MCF 10A (cell line): ENCODE results near the gene DLG2. TPM values are rescaled to one million over a fixed set of nuclear protein-coding genes. Genes with fewer than 3 reads are reported as not detected.
"Not testable (repeated sequence)": the region's sequence is repeated elsewhere in the genome, so short reads cannot be mapped to it uniquely, and the experiment has no call there.

Experiments
- BruUV-seq: library from RNA; stranded (reverse); fragments of 400-500 nt; replicated peaks from 2 replicates; lab custom pipeline; 2021; lab: Mats Ljungman, UMichigan
- CTCF ChIA-PET: fragments of 300-600 bp; sonication (Branson Sonifier 250); formaldehyde crosslinking; extraction: SDS; loops from one replicate; lab custom pipeline; 2021; ENCODE audit warnings: antibody characterized with exemption, inconsistent platforms; lab: Yijun Ruan, JAX
- POLR2A ChIA-PET: fragments of 300-600, 350-650 bp; sonication (Branson Sonifier 250); formaldehyde crosslinking; extraction: SDS; loops from one replicate; lab custom pipeline; 2020; ENCODE audit warnings: antibody characterized with exemption, inconsistent platforms; lab: Yijun Ruan, JAX
- DNase-seq: peaks from one replicate; pipeline ENCODE4 v3.0.0-alpha.2; 2018; ENCODE audit not compliant: unreplicated experiment
- H3K27ac Mint-ChIP-seq: one replicate; pipeline ENCODE4 v1.8.0; 2022; ENCODE audit warnings: mild to moderate bottlenecking, low read depth, mixed read lengths; ENCODE audit not compliant: unreplicated experiment
- H3K27me3 Mint-ChIP-seq: one replicate; pipeline ENCODE4 v1.8.0; 2022; ENCODE audit warnings: mixed read lengths; ENCODE audit not compliant: insufficient read depth, unreplicated experiment
- H3K36me3 Mint-ChIP-seq: one replicate; pipeline ENCODE4 v1.8.0; 2022; ENCODE audit warnings: mild to moderate bottlenecking, moderate library complexity, mixed read lengths; ENCODE audit not compliant: insufficient read depth, unreplicated experiment
- H3K4me1 Mint-ChIP-seq: one replicate; pipeline ENCODE4 v1.8.0; 2022; ENCODE audit warnings: mixed read lengths; ENCODE audit not compliant: insufficient read depth, unreplicated experiment
- H3K4me3 Mint-ChIP-seq: one replicate; pipeline ENCODE4 v1.8.0; 2022; ENCODE audit warnings: mild to moderate bottlenecking, moderate library complexity, mixed read lengths; ENCODE audit not compliant: unreplicated experiment
- H3K9me3 Mint-ChIP-seq: one replicate; pipeline ENCODE4 v1.8.0; 2022; ENCODE audit warnings: mixed read lengths; ENCODE audit not compliant: unreplicated experiment
- intact Hi-C: fragments of 100-400 bp; cut with micrococcal nuclease; formaldehyde crosslinking; loops from 2 replicates; pipeline ENCODE4 v1.14.1; 2022
- total RNA-seq: library from RNA; stranded (reverse); gene quantifications from 2 replicates; pipeline ENCODE4 v1.2.3, GENCODE V29; 2022
- TF ChIP-seq, protein P1 (sequence below): fragments of 200-600 bp; IDR thresholded peaks from one replicate; pipeline ENCODE4 v1.8.0; 2022; ENCODE audit warnings: antibody characterized with exemption, mild to moderate bottlenecking; ENCODE audit not compliant: unreplicated experiment

The DLG2 gene
- total RNA-seq, 1 experiment from 2014 or later: 0.26 TPM

DNA sequence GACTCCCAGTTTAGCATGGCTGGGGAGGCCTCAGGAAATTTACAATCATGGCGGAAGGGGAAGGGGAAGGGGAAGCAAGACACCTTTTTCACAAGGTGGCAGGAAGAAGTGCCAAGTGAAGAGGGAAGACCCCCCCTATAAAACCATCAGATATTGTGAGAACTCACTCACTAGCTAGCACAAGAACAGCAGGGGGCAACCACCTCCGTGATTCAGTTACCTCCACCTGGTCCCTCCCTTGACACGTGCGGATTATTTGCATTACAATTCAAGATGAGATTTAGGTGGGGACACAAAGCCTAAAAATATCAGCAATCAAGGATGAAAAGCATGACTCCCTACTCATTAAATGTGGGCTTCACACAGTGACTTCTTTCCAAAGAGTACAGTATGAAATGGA, 2186.0 kb downstream of the DLG2 start:
- ChIA-PET CTCF (no interaction called here), POLR2A (interaction anchor here (0.6 kb wide), 1 partner anchor 246 kb away, joined by 3 read pairs; no protein-coding TSS in a partner anchor)
- intact Hi-C loops: no loop called here
- TF ChIP-seq, protein P1, sequence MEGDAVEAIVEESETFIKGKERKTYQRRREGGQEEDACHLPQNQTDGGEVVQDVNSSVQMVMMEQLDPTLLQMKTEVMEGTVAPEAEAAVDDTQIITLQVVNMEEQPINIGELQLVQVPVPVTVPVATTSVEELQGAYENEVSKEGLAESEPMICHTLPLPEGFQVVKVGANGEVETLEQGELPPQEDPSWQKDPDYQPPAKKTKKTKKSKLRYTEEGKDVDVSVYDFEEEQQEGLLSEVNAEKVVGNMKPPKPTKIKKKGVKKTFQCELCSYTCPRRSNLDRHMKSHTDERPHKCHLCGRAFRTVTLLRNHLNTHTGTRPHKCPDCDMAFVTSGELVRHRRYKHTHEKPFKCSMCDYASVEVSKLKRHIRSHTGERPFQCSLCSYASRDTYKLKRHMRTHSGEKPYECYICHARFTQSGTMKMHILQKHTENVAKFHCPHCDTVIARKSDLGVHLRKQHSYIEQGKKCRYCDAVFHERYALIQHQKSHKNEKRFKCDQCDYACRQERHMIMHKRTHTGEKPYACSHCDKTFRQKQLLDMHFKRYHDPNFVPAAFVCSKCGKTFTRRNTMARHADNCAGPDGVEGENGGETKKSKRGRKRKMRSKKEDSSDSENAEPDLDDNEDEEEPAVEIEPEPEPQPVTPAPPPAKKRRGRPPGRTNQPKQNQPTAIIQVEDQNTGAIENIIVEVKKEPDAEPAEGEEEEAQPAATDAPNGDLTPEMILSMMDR: no peak
- no peaks in the 10 kb centered on the region for H3K27me3 Mint-ChIP-seq
- no peaks in the 10 kb centered on the region for H3K9me3 Mint-ChIP-seq
- no peaks in the 10 kb centered on the region for H3K36me3 Mint-ChIP-seq
- no peaks in the 10 kb centered on the region for H3K4me1 Mint-ChIP-seq
- BruUV-seq: no TSS peak
- no peak for DNase-seq
- no peak overlapping the region for H3K4me3 Mint-ChIP-seq
- H3K27ac Mint-ChIP-seq: no peak overlapping the region

DNA sequence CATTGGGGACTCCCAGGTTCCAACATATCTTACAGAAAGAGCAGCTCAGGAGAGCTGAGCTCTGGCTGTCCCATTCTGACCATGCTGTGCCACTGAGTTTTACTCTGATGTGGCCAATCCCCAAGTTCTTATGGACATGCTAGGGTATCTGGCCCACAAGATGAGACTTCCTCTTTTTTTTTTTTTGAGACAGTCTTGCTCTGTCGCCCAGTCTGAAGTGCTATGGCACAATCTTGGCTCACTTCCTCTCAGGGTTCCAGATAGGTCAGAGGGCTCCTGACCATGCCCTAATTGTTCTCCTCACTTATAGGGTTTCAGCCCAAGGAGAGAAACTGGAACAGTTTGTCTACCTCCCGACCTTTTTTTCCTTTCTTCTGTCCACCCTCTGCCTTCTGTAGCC, 2188.7 kb downstream of the DLG2 start:
- no peaks in the 10 kb centered on the region for H3K36me3 Mint-ChIP-seq
- H3K9me3 Mint-ChIP-seq: no peaks in the 10 kb centered on the region
- TF ChIP-seq, protein P1: no peak
- H3K4me3 Mint-ChIP-seq: no peak overlapping the region
- no peak overlapping the region for H3K27ac Mint-ChIP-seq
- DNase-seq: no peak
- no peaks in the 10 kb centered on the region for H3K4me1 Mint-ChIP-seq
- CTCF ChIA-PET: no interaction called here
- POLR2A ChIA-PET: no interaction called here
- intact Hi-C loops: no loop called here
- BruUV-seq: no TSS peak
- H3K27me3 Mint-ChIP-seq: no peaks in the 10 kb centered on the region

DNA sequence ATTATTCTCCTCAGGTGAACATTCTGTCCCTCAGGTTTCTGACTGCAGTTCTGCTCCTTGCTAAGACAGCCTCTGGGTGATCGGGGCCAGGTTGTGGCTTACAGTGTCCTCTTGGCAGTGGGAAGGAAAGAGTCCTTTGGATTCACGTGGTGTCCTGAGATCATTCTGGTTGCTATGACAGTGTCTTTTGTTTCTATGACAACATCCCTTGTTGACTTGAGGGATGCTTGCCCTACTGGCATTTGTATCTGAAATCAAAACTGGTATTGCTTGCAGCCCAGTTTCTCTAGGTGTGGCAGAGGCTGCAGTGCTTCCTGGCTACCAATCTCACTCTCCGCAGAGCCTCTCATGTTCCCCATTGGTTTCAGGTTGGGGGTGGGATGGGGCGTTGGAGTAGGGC, 2189.2 kb downstream of the DLG2 start:
- no peak for DNase-seq
- no peaks in the 10 kb centered on the region for H3K4me1 Mint-ChIP-seq
- no peaks in the 10 kb centered on the region for H3K36me3 Mint-ChIP-seq
- POLR2A ChIA-PET: no interaction called here
- no peaks in the 10 kb centered on the region for H3K9me3 Mint-ChIP-seq
- BruUV-seq: no TSS peak
- TF ChIP-seq, protein P1: no peak
- no peaks in the 10 kb centered on the region for H3K27me3 Mint-ChIP-seq
- CTCF ChIA-PET: no interaction called here
- intact Hi-C loops: no loop called here
- no peak overlapping the region for H3K27ac Mint-ChIP-seq
- H3K4me3 Mint-ChIP-seq: no peak overlapping the region

DNA sequence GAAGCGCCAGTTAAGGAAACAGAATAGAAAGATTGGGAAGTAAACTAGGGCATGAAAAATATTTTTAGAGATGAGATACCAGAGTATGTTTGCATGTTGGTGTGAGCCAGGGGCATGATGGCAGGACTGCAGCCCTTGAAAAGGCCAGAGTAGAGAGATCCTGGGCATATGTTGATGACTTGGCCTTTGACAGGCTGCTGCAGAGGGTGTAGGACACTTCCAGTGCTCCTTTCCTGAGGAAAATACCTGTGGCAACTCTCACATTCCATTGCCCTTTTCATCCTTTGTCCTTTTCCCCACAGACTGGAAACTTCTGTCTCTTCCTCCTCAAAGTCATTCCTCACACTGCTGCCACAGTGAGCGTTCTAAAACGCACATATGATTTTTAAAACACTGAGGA, 2190.3 kb downstream of the DLG2 start:
- ChIA-PET POLR2A (interaction anchor here (0.7 kb wide), 1 partner anchor 1480 kb away, joined by 3 read pairs; no protein-coding TSS in a partner anchor), CTCF (interaction anchor here (0.5 to 1.3 kb wide), 2 partner anchors 278 to 383 kb away, joined by 3 to 4 read pairs; no protein-coding TSS in a partner anchor)
- intact Hi-C loops: no loop called here
- no peaks in the 10 kb centered on the region for H3K4me1 Mint-ChIP-seq
- TF ChIP-seq, protein P1: no peak
- no peaks in the 10 kb centered on the region for H3K36me3 Mint-ChIP-seq
- no peak overlapping the region for H3K4me3 Mint-ChIP-seq
- BruUV-seq: no TSS peak
- DNase-seq: no peak
- no peaks in the 10 kb centered on the region for H3K9me3 Mint-ChIP-seq
- no peak overlapping the region for H3K27ac Mint-ChIP-seq
- no peaks in the 10 kb centered on the region for H3K27me3 Mint-ChIP-seq

DNA sequence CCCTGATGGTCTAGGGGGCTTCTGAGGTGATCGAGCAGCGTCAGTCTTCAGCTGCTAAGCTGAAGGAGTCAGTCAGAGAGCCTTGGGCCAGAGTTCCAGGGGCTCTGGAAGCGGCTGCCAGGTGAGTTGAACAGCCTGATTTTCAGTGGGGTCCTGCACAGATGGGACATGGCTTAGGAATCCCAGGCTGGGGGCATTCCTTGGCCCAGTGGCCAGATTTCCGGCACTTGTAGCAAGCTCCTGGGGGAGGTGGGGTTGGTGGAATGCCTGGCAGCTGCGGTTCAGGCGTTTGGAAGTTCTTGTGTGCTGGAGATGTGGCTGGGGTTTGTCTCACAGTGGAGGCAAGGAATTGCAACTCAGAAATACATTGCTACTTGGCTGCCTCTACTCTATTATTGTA, 2192.3 kb downstream of the DLG2 start:
- H3K36me3 Mint-ChIP-seq, H3K27ac Mint-ChIP-seq, DNase-seq, H3K4me1 Mint-ChIP-seq, H3K9me3 Mint-ChIP-seq, H3K27me3 Mint-ChIP-seq, H3K4me3 Mint-ChIP-seq, POLR2A ChIA-PET, intact Hi-C loops, CTCF ChIA-PET, BruUV-seq: not testable (repeated sequence)
